HCT116 (cell line): Measurements from ENCODE around the gene CAMK1D. TPM values are rescaled to one million over a fixed set of nuclear protein-coding genes. Genes with fewer than 3 reads are reported as not detected.

Source experiments
- ATAC-seq: fragments of 200-7000 bp; cut with Tn5 transposase; 2 replicates; pipeline ENCODE4 v1.9.1; 2020; ENCODE audit warnings: mild to moderate bottlenecking, moderate library complexity
- BruUV-seq: library from RNA; stranded (reverse); fragments of 400-500 nt; replicated peaks from 2 replicates; lab custom pipeline; 2021; lab: Mats Ljungman, UMichigan
- CTCF ChIA-PET: fragments of 300-600 bp; sonication (Branson Sonifier 250); formaldehyde crosslinking; loops from one replicate; lab custom pipeline; 2021; ENCODE audit warnings: antibody characterized with exemption; lab: Charles Lee
- POLR2A ChIA-PET: fragments of 300-600, 350-600 bp; sonication (Branson Sonifier 250); formaldehyde crosslinking; loops from one replicate; lab custom pipeline; 2021; ENCODE audit warnings: antibody characterized with exemption; lab: Charles Lee
- RAD21 ChIA-PET, 2 experiments: fragments of 300-600 bp; sonication (Branson Sonifier 250); formaldehyde crosslinking; loops; one replicate each; lab custom pipeline; 2023; ENCODE audit warnings: low total read pairs in 2 of 2; ENCODE audit not compliant: uncharacterized antibody in 2 of 2, unreplicated experiment in 2 of 2, low non-redundant PET in 1 of 2; lab: Charles Lee
- DNase-seq: peaks from one replicate; pipeline ENCODE4 v3.0.0-alpha.2; 2010; ENCODE audit warnings: low read depth, low spot score
- H2AFZ ChIP-seq: fragments of 200-600 bp; shearing (Covaris generic), sonication (generic); 2 replicates; pipeline ENCODE4 v1.6.1; 2017; ENCODE audit warnings: low read depth, mixed run types, mixed read lengths, antibody characterized with exemption, low read length; ENCODE audit not compliant: poor library complexity, severe bottlenecking
- H3K27ac ChIP-seq: 2 replicates; pipeline ENCODE4 v1.5.1; 2012; ENCODE audit warnings: low read depth, low read length
- H3K27me3 ChIP-seq: fragments of 200-600 bp; sonication (generic); 2 replicates; pipeline ENCODE4 v1.6.1; 2016; ENCODE audit warnings: mixed run types, low read length, mixed read lengths; ENCODE audit not compliant: insufficient read depth
- H3K36me3 ChIP-seq, 2 experiments: fragments of 200-500 bp in 1 of 2; fragments of 200-600 bp in 1 of 2; sonication (Bioruptor generic) in 1 of 2; sonication (generic) in 1 of 2; 2 replicates each; pipeline versions ENCODE4 v1.5.1 to v1.6.1; 2014 to 2016; ENCODE audit warnings: low read length in 2 of 2, inconsistent platforms in 1 of 2, mixed read lengths in 1 of 2, mixed run types in 1 of 2; ENCODE audit not compliant: insufficient read depth in 2 of 2, control insufficient read depth in 1 of 2
- H3K4me1 ChIP-seq, 2 experiments: fragments of 200-600 bp in 1 of 2; sonication (generic) in 1 of 2; 2 replicates each; pipeline versions ENCODE4 v1.5.1 to v1.6.1; 2012 to 2017; ENCODE audit warnings: low read length in 2 of 2, inconsistent platforms in 1 of 2, mild to moderate bottlenecking in 1 of 2, mixed read lengths in 1 of 2, mixed run types in 1 of 2, moderate library complexity in 1 of 2; ENCODE audit not compliant: insufficient read depth in 2 of 2, control insufficient read depth in 1 of 2
- H3K4me2 ChIP-seq: fragments of 200-600 bp; sonication (generic); 2 replicates; pipeline ENCODE4 v1.6.1; 2017; ENCODE audit warnings: mixed run types, low read length, mixed read lengths
- H3K4me3 ChIP-seq, 2 experiments: fragments of 200-600 bp in 1 of 2; sonication (generic) in 1 of 2; replicated peaks in 1 of 2; 2 replicates each; pipeline ENCODE4 v1.5.1; 2011 to 2016; ENCODE audit warnings: low read length in 2 of 2, control low read depth in 1 of 2, low read depth in 1 of 2, mild to moderate bottlenecking in 1 of 2, mixed read lengths in 1 of 2, mixed run types in 1 of 2
- H3K79me2 ChIP-seq: fragments of 200-600 bp; sonication (generic); 2 replicates; pipeline ENCODE4 v1.6.1; 2017; ENCODE audit warnings: mild to moderate bottlenecking, mixed run types, low read length, moderate library complexity, mixed read lengths; ENCODE audit not compliant: insufficient read depth
- H3K9ac ChIP-seq: fragments of 200-600 bp; sonication (generic); 2 replicates; pipeline ENCODE4 v1.6.1; 2016; ENCODE audit warnings: low read length, mixed read lengths
- H3K9me2 ChIP-seq: fragments of 200-600 bp; sonication (generic), shearing (Covaris generic); 2 replicates; pipeline ENCODE4 v1.6.1; 2017; ENCODE audit warnings: mixed run types, mild to moderate bottlenecking, moderate library complexity; ENCODE audit not compliant: insufficient read depth
- H3K9me3 ChIP-seq, 2 experiments: fragments of 200-500 bp in 1 of 2; fragments of 200-600 bp in 1 of 2; sonication (Bioruptor generic) in 1 of 2; sonication (generic) in 1 of 2; 2 replicates each; pipeline ENCODE4 v1.6.1; 2014 to 2017; ENCODE audit warnings: low read length in 2 of 2, mixed read lengths in 2 of 2, inconsistent platforms in 1 of 2, low read depth in 1 of 2, mild to moderate bottlenecking in 1 of 2, mixed run types in 1 of 2, moderate library complexity in 1 of 2; ENCODE audit not compliant: control insufficient read depth in 1 of 2, insufficient read depth in 1 of 2
- H4K20me1 ChIP-seq: fragments of 200-600 bp; sonication (generic), shearing (Covaris generic); 2 replicates; pipeline ENCODE4 v1.6.1; 2017; ENCODE audit warnings: mixed run types, mild to moderate bottlenecking, moderate library complexity; ENCODE audit not compliant: insufficient read depth
- intact Hi-C: fragments of 100-400 bp; cut with micrococcal nuclease; formaldehyde crosslinking; loops from 2 replicates; pipeline ENCODE4 v1.10.0; 2022
- total RNA-seq: library from RNA; stranded (reverse); gene quantifications from one replicate; pipeline ENCODE4 v1.2.1, GENCODE V29; 2021; ENCODE audit not compliant: unreplicated experiment
- TF ChIP-seq, protein P1 (sequence below): IDR thresholded peaks from 2 replicates; pipeline ENCODE4 v1.6.1; 2012; ENCODE audit warnings: low read depth

Gene CAMK1D
- total RNA-seq, 1 experiment from 2014 or later: 9.6 TPM

- POLR2A ChIA-PET: no interaction called here
- H3K4me1 ChIP-seq: peaks cover 7 to 21% of the 10 kb centered on the region in 2 experiments; a peak in 3 of 4 replicates
- TF ChIP-seq, protein P1, sequence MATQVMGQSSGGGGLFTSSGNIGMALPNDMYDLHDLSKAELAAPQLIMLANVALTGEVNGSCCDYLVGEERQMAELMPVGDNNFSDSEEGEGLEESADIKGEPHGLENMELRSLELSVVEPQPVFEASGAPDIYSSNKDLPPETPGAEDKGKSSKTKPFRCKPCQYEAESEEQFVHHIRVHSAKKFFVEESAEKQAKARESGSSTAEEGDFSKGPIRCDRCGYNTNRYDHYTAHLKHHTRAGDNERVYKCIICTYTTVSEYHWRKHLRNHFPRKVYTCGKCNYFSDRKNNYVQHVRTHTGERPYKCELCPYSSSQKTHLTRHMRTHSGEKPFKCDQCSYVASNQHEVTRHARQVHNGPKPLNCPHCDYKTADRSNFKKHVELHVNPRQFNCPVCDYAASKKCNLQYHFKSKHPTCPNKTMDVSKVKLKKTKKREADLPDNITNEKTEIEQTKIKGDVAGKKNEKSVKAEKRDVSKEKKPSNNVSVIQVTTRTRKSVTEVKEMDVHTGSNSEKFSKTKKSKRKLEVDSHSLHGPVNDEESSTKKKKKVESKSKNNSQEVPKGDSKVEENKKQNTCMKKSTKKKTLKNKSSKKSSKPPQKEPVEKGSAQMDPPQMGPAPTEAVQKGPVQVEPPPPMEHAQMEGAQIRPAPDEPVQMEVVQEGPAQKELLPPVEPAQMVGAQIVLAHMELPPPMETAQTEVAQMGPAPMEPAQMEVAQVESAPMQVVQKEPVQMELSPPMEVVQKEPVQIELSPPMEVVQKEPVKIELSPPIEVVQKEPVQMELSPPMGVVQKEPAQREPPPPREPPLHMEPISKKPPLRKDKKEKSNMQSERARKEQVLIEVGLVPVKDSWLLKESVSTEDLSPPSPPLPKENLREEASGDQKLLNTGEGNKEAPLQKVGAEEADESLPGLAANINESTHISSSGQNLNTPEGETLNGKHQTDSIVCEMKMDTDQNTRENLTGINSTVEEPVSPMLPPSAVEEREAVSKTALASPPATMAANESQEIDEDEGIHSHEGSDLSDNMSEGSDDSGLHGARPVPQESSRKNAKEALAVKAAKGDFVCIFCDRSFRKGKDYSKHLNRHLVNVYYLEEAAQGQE: no peak
- TF ChIP-seq, all 23 proteins: peak for 0
- Histone ChIP-seq H3K36me3 (no peaks in the 10 kb centered on the region), H3K4me2 (no peak overlapping the region), H2AFZ (no peak overlapping the region), H4K20me1 (no peaks in the 10 kb centered on the region), H3K9ac (no peak overlapping the region), H3K27me3 (no peaks in the 10 kb centered on the region), H3K9me2 (no peaks in the 10 kb centered on the region), H3K4me3 (no peak overlapping the region), H3K9me3 (no peaks in the 10 kb centered on the region), H3K27ac (no peak overlapping the region), H3K79me2 (no peaks in the 10 kb centered on the region)
- intact Hi-C loops: no loop called here
- ATAC-seq: no peak
- ChIA-PET CTCF (interaction anchor here (0.7 to 2.4 kb wide), 4 partner anchors 10 to 1210 kb away, joined by 3 to 9 read pairs (median 6); no protein-coding TSS in a partner anchor), RAD21 (no interaction called here)
- no TSS peak for BruUV-seq
- no peak for DNase-seq
Measured at GRCh38 chr10:12848439-12849173, 499.3 kb downstream of the CAMK1D start.
